Hepatocyte (in vitro differentiated cells): ENCODE measurements around the gene RANBP1.
"Not testable (repeated sequence)": the region's sequence is repeated elsewhere in the genome, so short reads cannot be mapped to it uniquely, and the experiment has no call there.

Source experiments
- CTCF ChIP-seq: fragments of 200-600 bp; sonication (generic); IDR thresholded peaks from 2 replicates; pipeline ENCODE4 v1.5.1; 2016; ENCODE audit warnings: antibody characterized with exemption, mild to moderate bottlenecking; ENCODE audit not compliant: poor library complexity
- EZH2 ChIP-seq: fragments of 200-600 bp; sonication (generic); IDR thresholded peaks from 2 replicates; pipeline ENCODE4 v1.6.1; 2016; ENCODE audit warnings: antibody characterized with exemption, mild to moderate bottlenecking, borderline replicate concordance
- EZH2phosphoT487 ChIP-seq: fragments of 200-600 bp; sonication (generic); IDR thresholded peaks from one replicate; pipeline ENCODE4 v1.6.1; 2018; ENCODE audit warnings: antibody characterized with exemption, mild to moderate bottlenecking, low read depth, moderate library complexity; ENCODE audit not compliant: unreplicated experiment, severe bottlenecking

DNA sequence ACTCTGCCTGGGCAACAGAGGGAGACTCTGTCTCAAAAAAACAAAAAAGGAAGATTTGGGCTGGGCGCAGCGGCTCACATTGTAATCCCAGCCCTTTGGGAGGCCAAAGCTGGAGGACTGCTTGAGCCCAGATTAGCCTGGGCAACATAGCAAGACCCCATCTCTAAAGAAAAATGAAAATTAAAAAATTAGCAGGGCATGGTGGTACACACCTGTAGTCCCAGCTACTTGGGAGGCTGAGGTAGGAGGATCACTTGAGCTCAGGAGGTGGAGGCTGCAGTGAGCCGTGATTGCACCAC, 48.6 kb upstream of the RANBP1 start:
- not testable (repeated sequence) for TF ChIP-seq CTCF, EZH2, EZH2phosphoT487
